Cortex of kidney (tissue), 1 donor: ENCODE measurements around the gene ST6GAL1.

Experiments
- DNase-seq: peaks from one replicate; lab custom pipeline; 2025; lab: John Stamatoyannopoulos, UW

Gene ST6GAL1

GRCh38 chr3:187077537-187077936, 147.2 kb downstream of the ST6GAL1 start:
- DNase-seq: no peak

- DNase-seq: no peak
These were observed 149.0 kb downstream of the ST6GAL1 start for GRCh38 chr3:187079090-187080022.

- no peak for DNase-seq
These were observed 150.6 kb downstream of the ST6GAL1 start for GRCh38 chr3:187080799-187081450.

- DNase-seq: no peak
These were observed 152.5 kb downstream of the ST6GAL1 start for GRCh38 chr3:187082758-187083375.

- DNase-seq: no peak
These were observed 153.8 kb downstream of the ST6GAL1 start for GRCh38 chr3:187084126-187084525.

GRCh38 chr3:187084580-187084979, 154.3 kb downstream of the ST6GAL1 start:
- DNase-seq: no peak

GRCh38 chr3:187085021-187085666, 154.8 kb downstream of the ST6GAL1 start:
- no peak for DNase-seq

GRCh38 chr3:187085933-187086332, 155.6 kb downstream of the ST6GAL1 start:
- DNase-seq: no peak

GRCh38 chr3:187086831-187087230, 156.5 kb downstream of the ST6GAL1 start:
- no peak for DNase-seq

- no peak for DNase-seq
These were observed 158.4 kb downstream of the ST6GAL1 start for GRCh38 chr3:187088701-187089100.

- DNase-seq: no peak
These were observed 163.0 kb downstream of the ST6GAL1 start for GRCh38 chr3:187093320-187093719.

- no peak for DNase-seq
These were observed 168.7 kb downstream of the ST6GAL1 start for GRCh38 chr3:187098923-187099512.

GRCh38 chr3:187101184-187102072, 171.1 kb downstream of the ST6GAL1 start:
- no peak for DNase-seq

GRCh38 chr3:187102073-187102634, 171.8 kb downstream of the ST6GAL1 start:
- no peak for DNase-seq

- no peak for DNase-seq
These were observed 172.9 kb downstream of the ST6GAL1 start for GRCh38 chr3:187103251-187103650.

- no peak for DNase-seq
These were observed 174.0 kb downstream of the ST6GAL1 start for GRCh38 chr3:187104342-187104741.

- no peak for DNase-seq
These were observed 174.6 kb downstream of the ST6GAL1 start for GRCh38 chr3:187104933-187105332.

GRCh38 chr3:187105700-187106099, 175.4 kb downstream of the ST6GAL1 start:
- DNase-seq: no peak

GRCh38 chr3:187107989-187108388, 177.7 kb downstream of the ST6GAL1 start:
- DNase-seq: no peak

GRCh38 chr3:187110156-187110555, 179.8 kb downstream of the ST6GAL1 start:
- DNase-seq: no peak
